Nucleus accumbens (tissue), 56 donors: ENCODE results near the gene GSK3B.

ENCODE experiments used
- DNase-seq, 56 donors: peaks; one replicate each; lab custom pipeline; 2025; lab: John Stamatoyannopoulos, UW

GSK3B gene

GRCh38 chr3:119831941-119832371, 262.3 kb downstream of the GSK3B start:
- DNase-seq: no peak

- DNase-seq: no peak
Measured at GRCh38 chr3:119831022-119831421, 263.2 kb downstream of the GSK3B start.

GRCh38 chr3:119829420-119829819, 264.8 kb downstream of the GSK3B start:
- no peak for DNase-seq

GRCh38 chr3:119826711-119827608, 267.3 kb downstream of the GSK3B start:
- DNase-seq: no peak

- no peak for DNase-seq
Measured at GRCh38 chr3:119825820-119826219, 268.4 kb downstream of the GSK3B start.

- DNase-seq: no peak
Measured at GRCh38 chr3:119819806-119820205, 274.4 kb downstream of the GSK3B start.

GRCh38 chr3:119818937-119819336, 275.3 kb downstream of the GSK3B start:
- DNase-seq: no peak

- no peak for DNase-seq
Measured at GRCh38 chr3:119817583-119818363, 276.5 kb downstream of the GSK3B start.

- no peak for DNase-seq
Measured at GRCh38 chr3:119817071-119817470, 277.2 kb downstream of the GSK3B start.

- no peak for DNase-seq
Measured at GRCh38 chr3:119815716-119816115, 278.5 kb downstream of the GSK3B start.

- DNase-seq: no peak
Measured at GRCh38 chr3:119812491-119813058, 281.7 kb downstream of the GSK3B start.

GRCh38 chr3:119810018-119810435, 284.2 kb downstream of the GSK3B start:
- peak in 18 of 56 donors; percentile 4 to 52 (median 16) for DNase-seq

GRCh38 chr3:119809249-119810017, 284.8 kb downstream of the GSK3B start:
- DNase-seq: no peak

- no peak for DNase-seq
Measured at GRCh38 chr3:119808843-119809242, 285.4 kb downstream of the GSK3B start.

GRCh38 chr3:119808244-119808643, 286.0 kb downstream of the GSK3B start:
- no peak for DNase-seq

- DNase-seq: no peak
Measured at GRCh38 chr3:119800844-119801243, 293.4 kb downstream of the GSK3B start.

- no peak for DNase-seq
Measured at GRCh38 chr3:119796785-119797184, 297.5 kb downstream of the GSK3B start.

- DNase-seq: no peak
Measured at GRCh38 chr3:119796368-119796767, 297.9 kb downstream of the GSK3B start.

GRCh38 chr3:119795849-119796248, 298.4 kb downstream of the GSK3B start:
- DNase-seq: no peak

GRCh38 chr3:119794971-119795612, 299.2 kb downstream of the GSK3B start:
- DNase-seq: no peak
